Liver (tissue), 3 donors: Measurements from ENCODE around the gene CDK16.

ENCODE experiments used
- EGR1 ChIP-seq, 2 donors: IDR thresholded peaks; 2 replicates each; pipeline ENCODE4 v1.6.1; 2016 to 2018; ENCODE audit warnings: antibody characterized with exemption in 2 of 2, low read depth in 2 of 2
- GABPA ChIP-seq, 2 donors: IDR thresholded peaks in 1 of 2; conservative IDR thresholded peaks in 1 of 2; 2 replicates each; pipeline ENCODE4 v1.6.1; 2016; ENCODE audit warnings: antibody characterized with exemption in 2 of 2, mild to moderate bottlenecking in 1 of 2, moderate library complexity in 1 of 2
- RAD21 ChIP-seq, 2 donors: IDR thresholded peaks; 2 replicates each; pipeline ENCODE4 v1.6.1; 2016; ENCODE audit warnings: antibody characterized with exemption in 2 of 2, mild to moderate bottlenecking in 2 of 2
- SP1 ChIP-seq: IDR thresholded peaks from 2 replicates; pipeline ENCODE4 v1.6.1; 2018; ENCODE audit warnings: antibody characterized with exemption, mild to moderate bottlenecking
- TAF1 ChIP-seq: conservative IDR thresholded peaks from 2 replicates; pipeline ENCODE4 v1.6.1; 2016; ENCODE audit warnings: antibody characterized with exemption, mild to moderate bottlenecking
- TF ChIP-seq, protein P1 (sequence below): fragments of 150-350 bp; IDR thresholded peaks from 2 replicates; pipeline ENCODE4 v1.5.1; 2017; ENCODE audit warnings: improper control_type of control experiment, low read depth, low read length; ENCODE audit not compliant: missing input control
- TF ChIP-seq, protein P2 (sequence below): IDR thresholded peaks from 2 replicates; pipeline ENCODE4 v1.6.1; 2016; ENCODE audit warnings: antibody characterized with exemption
- TF ChIP-seq, protein P3 (sequence below): IDR thresholded peaks from 2 replicates; pipeline ENCODE4 v1.6.1; 2016; ENCODE audit warnings: antibody characterized with exemption
- TF ChIP-seq, protein P4 (sequence below): IDR thresholded peaks from 2 replicates; pipeline ENCODE4 v1.6.1; 2016; ENCODE audit warnings: antibody characterized with exemption, mild to moderate bottlenecking
- donor health status: healthy.
- donor health status: healthy.

DNA sequence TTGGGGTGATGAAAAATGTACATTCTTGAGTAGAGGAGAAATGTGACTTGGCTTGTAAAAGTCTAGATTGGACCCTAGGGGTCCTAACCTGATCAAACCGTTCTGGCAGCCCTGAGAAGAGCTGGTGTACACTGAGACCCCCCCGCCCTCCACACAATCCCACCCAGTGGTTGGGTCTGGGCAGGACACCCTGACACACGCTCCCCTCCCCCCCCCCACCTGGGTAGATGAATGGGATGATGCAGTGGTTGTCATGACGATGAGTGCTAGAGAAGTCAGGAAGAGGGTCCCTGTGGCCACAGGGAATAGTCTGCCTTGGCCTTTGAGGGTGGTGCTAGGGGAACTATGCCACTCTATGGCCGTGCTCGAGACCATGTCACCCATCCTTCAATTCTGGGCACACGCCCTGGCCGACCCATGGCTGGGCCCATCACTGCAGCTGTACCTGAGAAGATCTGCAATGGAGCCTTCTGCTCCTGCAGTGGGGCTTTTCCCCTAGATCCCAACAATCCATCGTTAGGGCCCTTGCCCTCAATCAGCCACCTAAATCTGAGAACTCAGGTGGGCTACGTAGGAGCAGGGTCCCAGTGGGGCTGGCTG lies 4.4 kb downstream of the CDK16 start:
- TF ChIP-seq, protein P1, sequence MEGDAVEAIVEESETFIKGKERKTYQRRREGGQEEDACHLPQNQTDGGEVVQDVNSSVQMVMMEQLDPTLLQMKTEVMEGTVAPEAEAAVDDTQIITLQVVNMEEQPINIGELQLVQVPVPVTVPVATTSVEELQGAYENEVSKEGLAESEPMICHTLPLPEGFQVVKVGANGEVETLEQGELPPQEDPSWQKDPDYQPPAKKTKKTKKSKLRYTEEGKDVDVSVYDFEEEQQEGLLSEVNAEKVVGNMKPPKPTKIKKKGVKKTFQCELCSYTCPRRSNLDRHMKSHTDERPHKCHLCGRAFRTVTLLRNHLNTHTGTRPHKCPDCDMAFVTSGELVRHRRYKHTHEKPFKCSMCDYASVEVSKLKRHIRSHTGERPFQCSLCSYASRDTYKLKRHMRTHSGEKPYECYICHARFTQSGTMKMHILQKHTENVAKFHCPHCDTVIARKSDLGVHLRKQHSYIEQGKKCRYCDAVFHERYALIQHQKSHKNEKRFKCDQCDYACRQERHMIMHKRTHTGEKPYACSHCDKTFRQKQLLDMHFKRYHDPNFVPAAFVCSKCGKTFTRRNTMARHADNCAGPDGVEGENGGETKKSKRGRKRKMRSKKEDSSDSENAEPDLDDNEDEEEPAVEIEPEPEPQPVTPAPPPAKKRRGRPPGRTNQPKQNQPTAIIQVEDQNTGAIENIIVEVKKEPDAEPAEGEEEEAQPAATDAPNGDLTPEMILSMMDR: no peak
- TF ChIP-seq EGR1 (IDR thresholded peaks at IDR 0.05; ENCODE audit: low read depth in 2 of 2): no peak
- no peak for TF ChIP-seq TAF1
- no peak for TF ChIP-seq SP1
- TF ChIP-seq, protein P2, sequence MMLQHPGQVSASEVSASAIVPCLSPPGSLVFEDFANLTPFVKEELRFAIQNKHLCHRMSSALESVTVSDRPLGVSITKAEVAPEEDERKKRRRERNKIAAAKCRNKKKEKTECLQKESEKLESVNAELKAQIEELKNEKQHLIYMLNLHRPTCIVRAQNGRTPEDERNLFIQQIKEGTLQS: no peak
- no peak for TF ChIP-seq RAD21 (IDR thresholded peaks at IDR 0.05)
- no peak for TF ChIP-seq GABPA (IDR thresholded peaks at IDR 0.05 in 1 of 2, conservative IDR thresholded peaks at IDR 0.05 in 1 of 2)
- TF ChIP-seq, protein P3, sequence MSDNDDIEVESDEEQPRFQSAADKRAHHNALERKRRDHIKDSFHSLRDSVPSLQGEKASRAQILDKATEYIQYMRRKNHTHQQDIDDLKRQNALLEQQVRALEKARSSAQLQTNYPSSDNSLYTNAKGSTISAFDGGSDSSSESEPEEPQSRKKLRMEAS: no peak
- TF ChIP-seq, protein P4, sequence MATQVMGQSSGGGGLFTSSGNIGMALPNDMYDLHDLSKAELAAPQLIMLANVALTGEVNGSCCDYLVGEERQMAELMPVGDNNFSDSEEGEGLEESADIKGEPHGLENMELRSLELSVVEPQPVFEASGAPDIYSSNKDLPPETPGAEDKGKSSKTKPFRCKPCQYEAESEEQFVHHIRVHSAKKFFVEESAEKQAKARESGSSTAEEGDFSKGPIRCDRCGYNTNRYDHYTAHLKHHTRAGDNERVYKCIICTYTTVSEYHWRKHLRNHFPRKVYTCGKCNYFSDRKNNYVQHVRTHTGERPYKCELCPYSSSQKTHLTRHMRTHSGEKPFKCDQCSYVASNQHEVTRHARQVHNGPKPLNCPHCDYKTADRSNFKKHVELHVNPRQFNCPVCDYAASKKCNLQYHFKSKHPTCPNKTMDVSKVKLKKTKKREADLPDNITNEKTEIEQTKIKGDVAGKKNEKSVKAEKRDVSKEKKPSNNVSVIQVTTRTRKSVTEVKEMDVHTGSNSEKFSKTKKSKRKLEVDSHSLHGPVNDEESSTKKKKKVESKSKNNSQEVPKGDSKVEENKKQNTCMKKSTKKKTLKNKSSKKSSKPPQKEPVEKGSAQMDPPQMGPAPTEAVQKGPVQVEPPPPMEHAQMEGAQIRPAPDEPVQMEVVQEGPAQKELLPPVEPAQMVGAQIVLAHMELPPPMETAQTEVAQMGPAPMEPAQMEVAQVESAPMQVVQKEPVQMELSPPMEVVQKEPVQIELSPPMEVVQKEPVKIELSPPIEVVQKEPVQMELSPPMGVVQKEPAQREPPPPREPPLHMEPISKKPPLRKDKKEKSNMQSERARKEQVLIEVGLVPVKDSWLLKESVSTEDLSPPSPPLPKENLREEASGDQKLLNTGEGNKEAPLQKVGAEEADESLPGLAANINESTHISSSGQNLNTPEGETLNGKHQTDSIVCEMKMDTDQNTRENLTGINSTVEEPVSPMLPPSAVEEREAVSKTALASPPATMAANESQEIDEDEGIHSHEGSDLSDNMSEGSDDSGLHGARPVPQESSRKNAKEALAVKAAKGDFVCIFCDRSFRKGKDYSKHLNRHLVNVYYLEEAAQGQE: no peak
